Hepatocyte (in vitro differentiated cells): ENCODE data around the gene GLIS2. TPM values are rescaled to one million over a fixed set of nuclear protein-coding genes. Genes with fewer than 3 reads are reported as not detected.

Experiments
- DNase-seq: peaks from one replicate; pipeline ENCODE4 v3.0.0-alpha.2; 2016; ENCODE audit warnings: low spot score
- H2AFZ ChIP-seq: fragments of 200-600 bp; sonication (generic); 2 replicates; pipeline ENCODE4 v1.6.0; 2016; ENCODE audit warnings: antibody characterized with exemption, mild to moderate bottlenecking
- H3K27ac ChIP-seq: fragments of 200-600 bp; sonication (generic); 2 replicates; pipeline ENCODE4 v1.5.1; 2016; ENCODE audit warnings: mild to moderate bottlenecking
- H3K27me3 ChIP-seq: fragments of 200-600 bp; sonication (generic); 2 replicates; pipeline ENCODE4 v1.6.1; 2016
- H3K36me3 ChIP-seq: fragments of 200-600 bp; sonication (generic); replicated peaks from 2 replicates; pipeline ENCODE4 v1.5.1; 2016; ENCODE audit warnings: low read depth; ENCODE audit not compliant: insufficient read depth
- H3K4me1 ChIP-seq: fragments of 200-600 bp; sonication (generic); 2 replicates; pipeline ENCODE4 v1.5.1; 2016; ENCODE audit warnings: mild to moderate bottlenecking, moderate library complexity; ENCODE audit not compliant: insufficient read depth
- H3K4me2 ChIP-seq: fragments of 200-600 bp; sonication (generic); 2 replicates; pipeline ENCODE4 v1.6.0; 2016
- H3K4me3 ChIP-seq: fragments of 200-600 bp; sonication (generic); 2 replicates; pipeline ENCODE4 v1.5.1; 2016; ENCODE audit warnings: mild to moderate bottlenecking
- H3K79me2 ChIP-seq: fragments of 200-600 bp; sonication (generic); 2 replicates; pipeline ENCODE4 v1.6.0; 2017; ENCODE audit warnings: mild to moderate bottlenecking
- H3K9me2 ChIP-seq: fragments of 200-600 bp; sonication (generic); replicated peaks from 2 replicates; pipeline ENCODE4 v1.6.0; 2017; ENCODE audit warnings: mild to moderate bottlenecking; ENCODE audit not compliant: insufficient read depth
- H3K9me3 ChIP-seq: fragments of 200-600 bp; sonication (generic); 2 replicates; pipeline ENCODE4 v1.5.1; 2016; ENCODE audit warnings: low read depth, mild to moderate bottlenecking
- H4K20me1 ChIP-seq: fragments of 200-600 bp; sonication (generic); 2 replicates; pipeline ENCODE4 v1.6.0; 2016; ENCODE audit warnings: mild to moderate bottlenecking; ENCODE audit not compliant: insufficient read depth, poor library complexity, severe bottlenecking
- EZH2 ChIP-seq: fragments of 200-600 bp; sonication (generic); IDR thresholded peaks from 2 replicates; pipeline ENCODE4 v1.6.1; 2016; ENCODE audit warnings: antibody characterized with exemption, mild to moderate bottlenecking, borderline replicate concordance
- EZH2phosphoT487 ChIP-seq: fragments of 200-600 bp; sonication (generic); IDR thresholded peaks from one replicate; pipeline ENCODE4 v1.6.1; 2018; ENCODE audit warnings: antibody characterized with exemption, mild to moderate bottlenecking, low read depth, moderate library complexity; ENCODE audit not compliant: unreplicated experiment, severe bottlenecking
- WGBS: methylation state at CpG from one replicate; pipeline ENCODE4 v1.1.6; 2016; ENCODE audit warnings: low lambda C conversion rate; ENCODE audit errors: missing lambda C conversion rate; 5-methylcytosine and 5-hydroxymethylcytosine counted together
- polyA plus RNA-seq: library from polyadenylated mRNA; unstranded; fragments of >200 nt; fragmentation: Nextera tagmentation; extraction: Ambion mirVana; gene quantifications from 2 replicates; pipeline ENCODE4 v1.2.1, GENCODE V29; 2016
- total RNA-seq: library from RNA; depleted of rRNA; stranded (reverse); fragments of >200 nt; gene quantifications from 2 replicates; pipeline ENCODE4 v1.2.3, GENCODE V29; 2014
- TF ChIP-seq, protein P1 (sequence below): fragments of 200-600 bp; sonication (generic); IDR thresholded peaks from 2 replicates; pipeline ENCODE4 v1.5.1; 2016; ENCODE audit warnings: antibody characterized with exemption, mild to moderate bottlenecking; ENCODE audit not compliant: poor library complexity

Gene GLIS2
- total and polyA plus RNA-seq, 2 experiments from 2014 or later = 3.6 to 11.3 TPM

GRCh38 chr16:4369007-4369733 is 53.3 kb downstream of the GLIS2 start:
- 83% methylated on average over 13 of the region's 13 CpGs for WGBS
- H3K4me3 ChIP-seq = no peak overlapping the region
- H3K9me3 ChIP-seq = no peaks in the 10 kb centered on the region
- H3K4me2 ChIP-seq = no peak overlapping the region
- H4K20me1 ChIP-seq = peaks cover 16% of the 10 kb centered on the region
- H3K4me1 ChIP-seq = peaks cover 24% of the 10 kb centered on the region
- no peak overlapping the region for H2AFZ ChIP-seq
- H3K27ac ChIP-seq = no peak overlapping the region
- no peaks in the 10 kb centered on the region for H3K9me2 ChIP-seq
- no peak for TF ChIP-seq EZH2
- TF ChIP-seq, protein P1, sequence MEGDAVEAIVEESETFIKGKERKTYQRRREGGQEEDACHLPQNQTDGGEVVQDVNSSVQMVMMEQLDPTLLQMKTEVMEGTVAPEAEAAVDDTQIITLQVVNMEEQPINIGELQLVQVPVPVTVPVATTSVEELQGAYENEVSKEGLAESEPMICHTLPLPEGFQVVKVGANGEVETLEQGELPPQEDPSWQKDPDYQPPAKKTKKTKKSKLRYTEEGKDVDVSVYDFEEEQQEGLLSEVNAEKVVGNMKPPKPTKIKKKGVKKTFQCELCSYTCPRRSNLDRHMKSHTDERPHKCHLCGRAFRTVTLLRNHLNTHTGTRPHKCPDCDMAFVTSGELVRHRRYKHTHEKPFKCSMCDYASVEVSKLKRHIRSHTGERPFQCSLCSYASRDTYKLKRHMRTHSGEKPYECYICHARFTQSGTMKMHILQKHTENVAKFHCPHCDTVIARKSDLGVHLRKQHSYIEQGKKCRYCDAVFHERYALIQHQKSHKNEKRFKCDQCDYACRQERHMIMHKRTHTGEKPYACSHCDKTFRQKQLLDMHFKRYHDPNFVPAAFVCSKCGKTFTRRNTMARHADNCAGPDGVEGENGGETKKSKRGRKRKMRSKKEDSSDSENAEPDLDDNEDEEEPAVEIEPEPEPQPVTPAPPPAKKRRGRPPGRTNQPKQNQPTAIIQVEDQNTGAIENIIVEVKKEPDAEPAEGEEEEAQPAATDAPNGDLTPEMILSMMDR = no peak
- TF ChIP-seq EZH2phosphoT487 = no peak
- H3K79me2 ChIP-seq = peaks cover 19% of the 10 kb centered on the region
- DNase-seq = no peak
- H3K36me3 ChIP-seq = no peaks in the 10 kb centered on the region
- H3K27me3 ChIP-seq = no peaks in the 10 kb centered on the region

DNA sequence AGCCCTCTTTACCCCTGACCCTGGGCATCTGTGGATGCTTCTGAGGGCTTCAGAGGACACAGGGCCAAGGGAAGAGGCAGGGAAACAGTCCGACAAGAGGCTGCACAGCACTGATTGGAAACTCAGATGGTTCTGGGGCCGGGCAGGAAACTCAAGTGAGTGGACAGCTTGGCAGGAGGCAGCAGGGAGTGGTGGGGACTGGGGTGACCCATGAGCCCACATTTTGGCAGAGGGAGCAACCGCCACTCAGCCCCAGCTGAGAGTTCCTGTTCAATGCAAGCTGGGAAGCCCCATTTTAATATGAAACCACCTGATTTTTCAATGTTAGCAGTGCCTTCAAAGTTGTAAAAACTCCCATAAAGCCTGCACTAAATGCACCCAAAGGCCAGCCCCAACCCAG is 54.3 kb downstream of the GLIS2 start:
- TF ChIP-seq EZH2phosphoT487 (no peak), EZH2 (no peak)
- TF ChIP-seq, protein P1 = no peak
- Histone ChIP-seq H3K4me3 (no peak overlapping the region), H2AFZ (no peak overlapping the region), H3K27me3 (no peaks in the 10 kb centered on the region), H3K4me1 (peaks cover 34% of the 10 kb centered on the region), H3K9me3 (no peaks in the 10 kb centered on the region), H3K27ac (peak overlapping the region; percentile 95), H3K79me2 (peaks cover 29% of the 10 kb centered on the region), H4K20me1 (peaks cover 23% of the 10 kb centered on the region), H3K4me2 (no peak overlapping the region), H3K9me2 (no peaks in the 10 kb centered on the region), H3K36me3 (no peaks in the 10 kb centered on the region)
- DNase-seq = no peak
- 91% methylated on average over 3 of the region's 3 CpGs for WGBS

DNA sequence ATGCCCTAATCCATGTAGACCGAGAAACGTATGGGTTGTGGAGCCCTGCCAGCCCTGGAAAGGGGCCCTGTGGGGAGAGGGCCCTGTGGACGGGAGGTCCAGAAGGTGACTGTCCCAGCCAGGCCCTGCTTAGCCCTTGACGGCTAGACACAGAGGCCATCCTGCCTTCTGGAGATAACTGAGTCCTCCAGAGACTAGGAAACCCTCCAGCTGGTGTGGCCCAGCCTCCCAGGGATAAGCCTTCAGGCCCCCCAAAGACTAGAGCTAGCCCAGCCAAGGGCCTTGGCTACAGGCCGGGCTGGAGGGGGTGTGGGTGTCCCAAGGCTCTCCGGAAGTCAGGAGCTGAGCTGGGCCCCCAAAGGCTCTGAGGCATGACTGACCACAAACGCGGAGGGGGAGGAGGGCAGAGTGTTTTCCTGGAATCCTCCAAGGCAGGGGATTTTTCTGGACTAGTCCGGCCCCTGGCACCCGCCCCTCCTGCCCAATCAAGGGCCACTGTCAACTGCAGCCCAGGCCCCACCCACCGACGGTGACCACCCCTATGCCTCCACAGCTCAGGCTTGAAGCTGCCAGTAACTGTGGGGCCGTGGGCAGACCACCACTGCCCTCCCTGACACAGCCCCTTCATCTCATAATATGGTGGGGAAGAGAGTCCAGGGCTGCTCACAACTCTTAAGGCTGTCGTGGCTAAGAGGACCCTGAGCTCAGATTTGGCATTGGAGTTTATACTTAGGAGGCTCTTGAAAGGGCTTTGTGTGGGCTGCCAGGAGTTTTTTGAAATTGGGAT is 54.9 kb downstream of the GLIS2 start:
- H3K4me3 ChIP-seq = no peak overlapping the region
- TF ChIP-seq EZH2 = no peak
- TF ChIP-seq EZH2phosphoT487 = no peak
- TF ChIP-seq, protein P1 = no peak
- H3K36me3 ChIP-seq = no peaks in the 10 kb centered on the region
- peak overlapping the region; percentile 95 for H3K27ac ChIP-seq
- peaks cover 25% of the 10 kb centered on the region for H4K20me1 ChIP-seq
- 65% methylated on average over 11 of the region's 14 CpGs for WGBS
- peak; percentile 60 for DNase-seq
- no peak overlapping the region for H2AFZ ChIP-seq
- peaks cover 35% of the 10 kb centered on the region for H3K79me2 ChIP-seq
- H3K9me2 ChIP-seq = no peaks in the 10 kb centered on the region
- peaks cover 39% of the 10 kb centered on the region for H3K4me1 ChIP-seq
- H3K4me2 ChIP-seq = peak overlapping the region; percentile 97
- H3K9me3 ChIP-seq = no peaks in the 10 kb centered on the region
- H3K27me3 ChIP-seq = no peaks in the 10 kb centered on the region
